Astrocyte (in vitro differentiated cells and primary cell): Measurements from ENCODE around the gene AFF3.

ENCODE experiments used
- EZH2 ChIP-seq: IDR thresholded peaks from 2 replicates; pipeline ENCODE4 v1.6.1; 2012; ENCODE audit warnings: mild to moderate bottlenecking, low read length, inconsistent platforms; ENCODE audit not compliant: insufficient read depth
- TF ChIP-seq, protein P1 (sequence below): IDR thresholded peaks from 2 replicates; pipeline ENCODE4 v1.5.1; 2011; ENCODE audit warnings: low read depth, mild to moderate bottlenecking, inconsistent platforms, low read length, moderate library complexity; ENCODE audit not compliant: insufficient read depth

- TF ChIP-seq, protein P1, sequence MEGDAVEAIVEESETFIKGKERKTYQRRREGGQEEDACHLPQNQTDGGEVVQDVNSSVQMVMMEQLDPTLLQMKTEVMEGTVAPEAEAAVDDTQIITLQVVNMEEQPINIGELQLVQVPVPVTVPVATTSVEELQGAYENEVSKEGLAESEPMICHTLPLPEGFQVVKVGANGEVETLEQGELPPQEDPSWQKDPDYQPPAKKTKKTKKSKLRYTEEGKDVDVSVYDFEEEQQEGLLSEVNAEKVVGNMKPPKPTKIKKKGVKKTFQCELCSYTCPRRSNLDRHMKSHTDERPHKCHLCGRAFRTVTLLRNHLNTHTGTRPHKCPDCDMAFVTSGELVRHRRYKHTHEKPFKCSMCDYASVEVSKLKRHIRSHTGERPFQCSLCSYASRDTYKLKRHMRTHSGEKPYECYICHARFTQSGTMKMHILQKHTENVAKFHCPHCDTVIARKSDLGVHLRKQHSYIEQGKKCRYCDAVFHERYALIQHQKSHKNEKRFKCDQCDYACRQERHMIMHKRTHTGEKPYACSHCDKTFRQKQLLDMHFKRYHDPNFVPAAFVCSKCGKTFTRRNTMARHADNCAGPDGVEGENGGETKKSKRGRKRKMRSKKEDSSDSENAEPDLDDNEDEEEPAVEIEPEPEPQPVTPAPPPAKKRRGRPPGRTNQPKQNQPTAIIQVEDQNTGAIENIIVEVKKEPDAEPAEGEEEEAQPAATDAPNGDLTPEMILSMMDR: no peak
- no peak for TF ChIP-seq EZH2
Measured at GRCh38 chr2:99780276-99780675, 362.1 kb downstream of the AFF3 start.
